WERI-Rb-1 (cell line): ENCODE measurements around the gene CTSC.

ENCODE experiments used
- DNase-seq: peaks from one replicate; pipeline ENCODE4 v3.0.0-alpha.2; 2020
- H3K27ac ChIP-seq: fragments of 250-450 bp; sonication (Bioruptor Pico); 2 replicates; pipeline ENCODE4 v1.5.1; 2020; ENCODE audit warnings: mild to moderate bottlenecking, moderate library complexity
- H3K27me3 ChIP-seq: fragments of 250-450 bp; sonication (Bioruptor Pico); 2 replicates; pipeline ENCODE4 v1.5.1; 2021; ENCODE audit warnings: mild to moderate bottlenecking, low read depth, moderate library complexity; ENCODE audit not compliant: insufficient read depth, severe bottlenecking
- H3K36me3 ChIP-seq: fragments of 250-450 bp; sonication (Bioruptor Pico); 2 replicates; pipeline ENCODE4 v1.5.1; 2020; ENCODE audit warnings: mild to moderate bottlenecking, moderate library complexity
- H3K4me3 ChIP-seq: 2 replicates; pipeline ENCODE4 v1.5.1; 2011; ENCODE audit warnings: low read depth, mild to moderate bottlenecking, control low read depth, low read length
- H3K9me3 ChIP-seq: fragments of 250-450 bp; sonication (Bioruptor Pico); 2 replicates; pipeline ENCODE4 v1.5.1; 2021; ENCODE audit warnings: mild to moderate bottlenecking, moderate library complexity; ENCODE audit not compliant: severe bottlenecking
- CTCF ChIP-seq: IDR thresholded peaks from 2 replicates; pipeline ENCODE4 v1.5.1; 2011; ENCODE audit warnings: low read depth, mild to moderate bottlenecking, control low read depth, inconsistent platforms, low read length

Gene CTSC

GRCh38 chr11:88306785-88307184 lies 30.8 kb downstream of the CTSC start:
- no peak overlapping the region for H3K4me3 ChIP-seq
- H3K27ac ChIP-seq = no peak overlapping the region
- no peaks in the 10 kb centered on the region for H3K27me3 ChIP-seq
- no peaks in the 10 kb centered on the region for H3K36me3 ChIP-seq
- no peak for DNase-seq
- H3K9me3 ChIP-seq = no peaks in the 10 kb centered on the region
- TF ChIP-seq CTCF = no peak

DNA sequence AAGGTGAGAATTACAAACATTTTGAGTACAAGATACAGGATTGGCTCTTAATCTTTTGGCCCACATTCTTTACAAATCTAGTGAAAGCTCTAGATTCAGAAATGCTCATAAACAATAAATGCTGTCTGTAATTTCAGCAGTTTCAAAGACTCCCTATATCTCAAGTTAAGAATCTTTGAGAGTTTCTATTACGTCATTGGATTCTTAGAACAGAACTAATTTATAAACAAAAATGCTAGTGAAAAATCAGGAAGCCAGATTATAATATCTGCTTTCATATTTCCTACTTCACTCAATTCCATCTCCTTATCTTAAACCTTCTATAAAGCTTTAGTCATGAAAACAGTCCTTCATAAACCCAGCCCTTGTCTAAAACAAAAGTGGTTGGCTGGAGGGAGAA lies 32.1 kb downstream of the CTSC start:
- no peak overlapping the region for H3K27ac ChIP-seq
- DNase-seq = no peak
- no peaks in the 10 kb centered on the region for H3K9me3 ChIP-seq
- H3K36me3 ChIP-seq = no peaks in the 10 kb centered on the region
- H3K27me3 ChIP-seq = no peaks in the 10 kb centered on the region
- no peak for TF ChIP-seq CTCF
- no peak overlapping the region for H3K4me3 ChIP-seq

DNA sequence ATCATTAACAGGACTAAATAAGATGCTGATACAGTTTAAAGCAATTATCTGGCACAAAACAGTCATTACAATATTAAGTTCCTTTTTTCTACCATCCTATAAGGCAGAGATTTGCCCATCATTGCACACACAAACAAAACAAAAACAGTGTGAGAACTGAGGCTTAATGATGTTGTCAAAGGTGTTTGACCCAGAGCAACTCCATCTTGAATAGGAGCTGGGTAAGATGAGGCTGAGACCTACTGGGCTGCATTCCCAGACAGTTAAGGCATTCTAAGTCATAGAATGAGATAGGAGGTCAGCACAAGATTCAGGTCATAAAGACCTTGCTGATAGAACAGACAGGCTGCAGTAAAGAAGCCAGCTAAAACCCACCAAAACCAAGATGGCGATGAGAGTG lies 33.2 kb downstream of the CTSC start:
- H3K36me3 ChIP-seq = no peaks in the 10 kb centered on the region

DNA sequence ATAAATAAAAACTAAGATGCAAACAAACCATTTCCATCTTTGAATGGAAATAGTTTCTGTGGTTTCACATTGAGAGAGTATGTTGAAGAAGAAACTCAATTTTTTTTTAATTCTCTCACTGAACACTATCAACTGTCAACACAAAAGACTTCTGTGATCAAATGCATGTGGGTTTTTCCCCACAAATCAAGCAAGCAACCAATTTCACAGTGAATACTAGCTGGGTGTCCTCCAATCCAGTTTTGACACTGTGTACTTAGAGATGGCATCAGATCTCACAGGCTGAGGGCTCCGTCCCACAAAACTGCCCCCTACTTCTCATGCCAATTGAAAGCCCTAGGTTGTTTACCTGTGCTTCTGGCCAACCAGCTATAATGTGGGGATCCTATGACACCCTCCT lies 34.5 kb downstream of the CTSC start:
- no peaks in the 10 kb centered on the region for H3K36me3 ChIP-seq
- no peaks in the 10 kb centered on the region for H3K9me3 ChIP-seq
- no peaks in the 10 kb centered on the region for H3K27me3 ChIP-seq
- DNase-seq = no peak
- no peak for TF ChIP-seq CTCF
- H3K4me3 ChIP-seq = no peak overlapping the region
- no peak overlapping the region for H3K27ac ChIP-seq

More for the DNA sequence above, 33.2 kb downstream of the CTSC start:
- TF ChIP-seq CTCF = no peak
- H3K27me3 ChIP-seq = no peaks in the 10 kb centered on the region
- H3K27ac ChIP-seq = no peak overlapping the region
- H3K9me3 ChIP-seq = no peaks in the 10 kb centered on the region
- no peak overlapping the region for H3K4me3 ChIP-seq
- DNase-seq = no peak

GRCh38 chr11:88301488-88302140 lies 35.9 kb downstream of the CTSC start:
- Histone ChIP-seq H3K4me3 (no peak overlapping the region), H3K27me3 (no peaks in the 10 kb centered on the region), H3K36me3 (no peaks in the 10 kb centered on the region), H3K27ac (no peak overlapping the region), H3K9me3 (no peaks in the 10 kb centered on the region)
- no peak for TF ChIP-seq CTCF
- no peak for DNase-seq

GRCh38 chr11:88300888-88301487 lies 36.5 kb downstream of the CTSC start:
- H3K27me3 ChIP-seq = no peaks in the 10 kb centered on the region
- DNase-seq = no peak
- H3K36me3 ChIP-seq = no peaks in the 10 kb centered on the region
- H3K9me3 ChIP-seq = no peaks in the 10 kb centered on the region
- H3K27ac ChIP-seq = no peak overlapping the region
- TF ChIP-seq CTCF = no peak
- no peak overlapping the region for H3K4me3 ChIP-seq
